Stimulated activated CD4-positive, alpha-beta T cell treated with anti-CD3 and anti-CD28 coated beads, TNF-alpha, amount 100 ng/mL, for 48 hours (primary cell): ENCODE results near the gene SETBP1.
A peak's percentile ranks its signal among the peaks of the same experiment; 100 is the strongest.

ENCODE experiments used
- DNase-seq, 3 donors: peaks; one replicate each; pipeline ENCODE4 v3.0.0-alpha.2; 2020; ENCODE audit warnings: low read depth in 3 of 3

SETBP1 gene

DNA sequence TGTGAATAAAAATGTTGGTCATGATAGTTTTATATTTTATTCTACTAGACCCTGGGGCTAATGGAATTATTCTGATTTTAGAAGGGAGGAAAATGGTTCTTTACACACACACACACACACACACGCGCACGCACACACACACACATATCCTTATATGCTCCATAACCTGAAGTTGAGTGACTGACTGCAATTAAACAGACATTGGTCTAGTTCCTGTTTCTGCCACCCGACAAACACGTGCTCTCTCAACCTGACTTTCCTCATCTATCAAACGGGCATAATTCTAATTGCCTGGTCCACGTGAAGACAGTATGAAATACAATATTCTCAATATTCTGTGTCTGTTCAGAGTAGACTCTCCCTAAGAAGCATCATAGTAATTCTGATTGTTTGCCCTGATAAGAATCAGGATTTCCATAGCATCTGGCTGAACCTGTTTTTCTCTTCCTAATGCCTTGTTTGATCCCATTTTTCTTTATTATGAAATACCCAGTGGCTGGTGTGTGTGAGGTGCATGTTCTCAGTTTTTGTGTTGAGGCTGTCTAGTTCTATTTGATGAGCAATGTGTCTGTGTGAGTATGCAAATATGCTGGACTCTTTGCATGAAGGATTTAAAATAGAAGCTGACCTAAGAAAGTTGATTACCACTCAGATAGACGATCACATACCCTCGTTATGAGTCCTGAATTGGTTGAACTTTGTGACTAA is 51.0 kb downstream of the SETBP1 start:
- no peak for DNase-seq

- no peak for DNase-seq
Measured at GRCh38 chr18:44732238-44732563, 51.5 kb downstream of the SETBP1 start.

GRCh38 chr18:44732599-44732998 is 51.9 kb downstream of the SETBP1 start:
- no peak for DNase-seq

- DNase-seq: peak; percentile 7 to 33 (median 33)
Measured at GRCh38 chr18:44733069-44733753, 52.5 kb downstream of the SETBP1 start.

DNA sequence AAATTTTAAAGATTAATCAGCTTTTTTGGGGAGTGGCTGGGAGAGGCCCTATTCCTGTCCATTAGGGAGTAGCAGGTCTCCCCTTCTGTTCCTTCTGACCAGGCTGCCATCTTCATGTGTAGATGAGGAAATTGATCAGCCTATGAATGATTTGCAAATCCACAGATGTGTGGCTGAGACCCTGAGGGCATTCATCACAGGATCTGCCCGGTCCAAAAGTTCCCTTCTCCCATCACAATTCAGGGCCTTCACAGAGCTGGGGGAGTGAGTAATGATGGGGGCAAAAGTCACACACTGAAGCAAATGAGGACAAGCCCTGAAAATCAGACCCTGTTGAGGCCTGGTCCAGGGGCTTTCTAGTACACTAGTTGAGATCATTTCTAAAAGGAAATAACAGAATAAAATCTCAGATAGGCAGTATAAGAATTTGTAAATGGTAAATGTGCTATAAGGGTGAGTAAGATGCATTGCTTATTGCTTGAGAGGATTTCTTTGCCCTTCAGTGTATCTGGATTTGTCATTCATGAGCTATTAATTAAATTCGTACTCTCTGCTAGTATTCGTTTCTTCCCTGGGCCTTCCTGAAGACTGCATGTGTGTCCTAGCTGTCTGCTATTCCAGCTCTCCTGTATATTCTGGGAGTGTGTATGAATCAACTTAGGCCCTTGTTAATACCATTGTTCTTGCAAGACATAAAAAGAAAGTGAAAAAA is 53.2 kb downstream of the SETBP1 start:
- no peak for DNase-seq

DNA sequence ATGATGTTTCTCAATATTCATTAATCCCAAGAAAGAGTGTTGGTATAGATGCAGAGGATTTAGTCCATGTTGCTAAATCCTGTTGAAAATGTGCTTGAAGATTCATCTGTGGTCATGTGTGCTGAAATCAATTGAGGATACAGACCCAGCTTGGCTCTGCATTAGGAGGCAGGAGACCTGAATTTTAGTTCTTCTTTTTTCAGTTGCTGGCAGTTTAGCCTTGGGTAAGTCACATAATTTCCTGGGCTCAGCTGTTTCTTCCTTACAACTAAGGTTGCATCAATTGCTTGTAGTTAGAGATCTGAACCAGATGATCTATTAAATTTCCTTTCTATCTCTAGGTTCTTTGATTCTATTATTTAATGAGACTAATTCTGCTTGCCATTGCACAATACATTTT is 54.4 kb downstream of the SETBP1 start:
- no peak for DNase-seq

GRCh38 chr18:44736664-44737380 is 56.1 kb downstream of the SETBP1 start:
- no peak for DNase-seq

- DNase-seq: no peak
Measured at GRCh38 chr18:44737623-44738022, 56.9 kb downstream of the SETBP1 start.

- DNase-seq: no peak
Measured at GRCh38 chr18:44740000-44740399, 59.3 kb downstream of the SETBP1 start.

DNA sequence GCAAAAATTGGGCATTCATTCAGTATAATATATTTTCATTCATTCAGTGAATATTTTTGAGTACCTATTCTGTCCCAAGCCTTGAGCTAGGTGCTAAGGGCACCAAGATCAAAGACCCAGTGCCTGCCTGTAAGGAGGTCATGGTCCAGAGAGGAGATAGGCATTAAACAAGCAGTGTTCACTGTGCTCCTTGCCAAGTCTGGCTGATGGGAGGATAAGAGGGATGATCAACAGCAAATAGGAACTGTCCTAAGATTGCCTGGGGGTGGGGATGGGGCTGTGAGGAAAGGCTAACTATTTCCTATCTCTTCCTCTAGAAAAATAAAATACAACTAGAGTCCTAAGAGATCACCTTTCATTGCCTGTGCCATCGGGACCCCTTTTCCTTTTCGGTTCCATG is 60.4 kb downstream of the SETBP1 start:
- DNase-seq: no peak

DNA sequence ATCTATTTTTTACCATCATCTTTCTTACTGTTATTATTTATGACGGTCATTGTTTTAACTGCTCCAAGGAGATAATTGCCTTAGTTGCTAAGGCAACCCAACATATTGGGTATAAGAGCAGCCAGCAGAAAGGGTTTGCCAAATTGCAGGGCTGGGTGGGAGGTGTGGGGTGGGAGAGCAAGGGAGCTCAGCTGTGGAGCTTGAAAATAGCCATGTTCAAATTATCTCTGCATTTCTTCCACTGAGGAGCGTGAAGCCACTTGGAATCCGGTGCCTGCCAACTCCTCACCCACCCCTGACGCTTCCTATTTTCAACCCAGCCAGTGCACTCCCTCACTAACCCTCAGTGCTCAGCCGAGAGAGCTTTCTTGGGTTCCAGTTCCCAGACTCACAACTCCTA is 60.8 kb downstream of the SETBP1 start:
- DNase-seq: no peak

DNA sequence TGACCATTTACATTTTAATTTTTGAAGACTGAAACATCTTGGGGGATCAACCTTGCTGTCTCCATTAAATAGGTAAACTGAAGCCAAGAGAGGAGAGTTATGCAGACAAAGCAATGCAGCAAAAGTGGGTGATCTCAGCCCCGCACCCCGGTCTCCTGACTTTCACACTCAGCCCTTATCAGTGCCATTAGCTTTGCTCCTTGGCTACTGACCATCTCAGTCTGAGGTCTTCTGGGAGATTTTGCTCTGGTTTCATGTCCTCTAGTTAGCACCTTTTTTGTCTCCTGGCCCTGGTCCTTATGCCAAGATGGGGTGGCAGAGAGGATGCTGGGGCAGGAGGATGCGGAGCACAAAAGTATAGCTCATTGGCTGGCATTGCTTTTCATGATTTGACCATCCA is 61.4 kb downstream of the SETBP1 start:
- DNase-seq: no peak

DNA sequence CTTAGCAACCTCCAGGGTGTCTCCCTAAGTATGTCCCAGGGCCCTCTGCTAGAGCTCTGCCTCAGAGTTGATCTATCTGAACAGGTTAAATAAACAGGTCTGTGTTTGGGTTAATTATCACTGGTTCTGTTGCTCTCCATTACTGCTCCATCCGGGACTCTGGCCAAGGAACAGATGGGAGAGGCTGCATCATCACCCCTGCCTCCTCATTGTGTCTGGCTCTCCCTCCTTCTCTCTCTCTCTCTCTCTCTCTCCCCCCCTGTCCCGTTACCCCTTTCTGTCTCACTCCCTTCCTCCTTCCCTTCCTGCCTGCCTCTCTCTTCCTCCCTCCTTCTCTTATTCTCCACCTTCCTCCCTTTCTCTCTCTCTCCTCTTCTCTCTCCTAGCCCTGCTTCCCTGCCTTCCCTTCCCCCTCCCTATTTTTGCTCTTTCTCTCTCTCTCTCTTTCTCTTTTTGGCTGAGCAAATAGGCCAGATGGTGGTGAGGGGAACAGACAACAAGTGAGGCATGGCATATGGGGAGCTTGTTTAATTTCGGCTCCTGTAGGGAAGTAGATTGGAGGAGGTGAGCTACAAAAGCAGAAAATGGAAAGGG is 62.1 kb downstream of the SETBP1 start:
- no peak for DNase-seq

- no peak for DNase-seq
Measured at GRCh38 chr18:44743631-44744030, 62.9 kb downstream of the SETBP1 start.

DNA sequence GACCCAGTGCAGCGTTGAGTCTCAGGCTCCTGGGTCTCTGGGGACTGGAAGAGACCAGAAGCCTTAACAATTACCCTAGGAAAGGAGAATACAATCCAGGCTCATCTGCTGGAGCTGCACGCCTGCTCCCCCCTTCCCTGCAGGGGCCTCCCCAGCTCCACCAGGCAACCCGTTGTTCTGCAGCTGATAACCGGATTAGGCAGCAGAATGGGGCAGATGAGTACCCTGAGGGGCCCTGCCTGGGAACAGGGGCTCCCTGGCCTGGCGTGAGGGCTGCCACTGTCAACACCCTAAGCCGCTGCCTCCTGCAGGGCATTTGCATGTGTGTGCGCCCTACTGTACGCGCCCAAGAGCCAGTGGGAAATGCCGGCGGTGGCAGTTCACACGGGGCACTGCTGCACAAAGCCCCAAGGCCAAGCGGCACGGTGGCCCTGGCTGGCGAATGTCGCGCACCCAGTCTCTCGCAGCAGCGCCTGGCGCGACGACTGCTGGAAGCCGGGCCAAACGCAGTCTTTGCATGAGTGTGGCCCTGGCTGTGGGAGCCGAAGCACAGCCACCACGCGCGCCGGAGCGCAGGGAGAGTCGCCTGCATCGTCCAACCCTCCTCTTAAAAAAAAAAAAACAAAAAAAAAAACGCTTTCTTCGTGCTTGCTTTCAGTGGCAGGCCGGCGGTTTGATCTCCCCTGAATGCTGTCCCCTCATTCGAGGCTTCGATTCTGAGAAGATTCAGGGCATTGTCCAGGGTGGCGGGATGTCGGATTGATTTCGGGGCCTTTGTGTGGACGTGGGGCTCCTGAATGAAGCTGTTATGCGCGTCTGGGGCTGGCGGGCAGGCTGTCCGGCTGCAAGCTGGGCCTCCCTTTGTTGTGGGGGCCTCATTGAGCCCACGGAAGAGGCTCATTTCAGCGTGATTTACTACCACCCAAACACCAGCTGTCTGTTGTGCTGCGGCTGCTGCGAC is 63.8 kb downstream of the SETBP1 start:
- DNase-seq: no peak

GRCh38 chr18:44747157-44747556 is 66.5 kb downstream of the SETBP1 start:
- DNase-seq: no peak

DNA sequence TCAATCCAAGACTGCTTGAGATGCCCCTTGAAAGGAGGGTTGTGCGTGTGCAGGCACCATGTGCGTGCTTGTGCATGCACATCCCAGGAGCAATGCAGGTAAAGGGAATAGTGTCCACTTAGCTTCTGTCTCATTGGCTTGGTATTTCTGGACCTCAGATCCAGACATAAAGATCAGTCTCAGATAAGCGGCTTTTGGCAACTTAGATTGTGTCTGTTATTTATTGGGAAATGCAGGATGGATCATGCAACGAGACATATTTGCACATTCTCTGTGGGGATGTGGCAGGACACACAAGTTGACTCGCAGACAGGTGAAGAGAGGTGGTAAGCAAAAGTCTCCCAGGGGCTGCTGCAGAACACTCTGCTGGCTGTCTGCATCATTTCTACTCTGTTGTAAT is 67.9 kb downstream of the SETBP1 start:
- DNase-seq: no peak

- DNase-seq: no peak
Measured at GRCh38 chr18:44750774-44751173, 70.1 kb downstream of the SETBP1 start.

DNA sequence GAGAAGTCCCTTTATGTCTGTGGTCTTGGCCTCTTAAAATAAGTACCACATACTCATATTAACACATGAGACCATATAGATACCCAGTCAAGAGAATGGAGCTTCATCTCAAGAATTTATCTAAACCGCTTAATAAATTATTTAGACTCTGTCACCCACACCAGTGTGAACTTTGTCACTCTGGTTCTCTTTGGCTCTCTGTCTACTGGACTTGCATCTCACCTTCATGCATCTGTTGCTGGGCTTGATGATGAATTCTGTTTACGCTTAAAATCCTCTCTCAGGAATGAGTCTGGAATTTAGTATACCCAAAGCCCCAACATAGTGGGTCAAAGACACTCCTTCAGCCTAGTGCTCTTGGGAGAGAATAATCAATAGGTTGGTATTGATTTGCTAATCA is 73.9 kb downstream of the SETBP1 start:
- DNase-seq: no peak

GRCh38 chr18:44758861-44759631 is 78.4 kb downstream of the SETBP1 start:
- peak; percentile 27 to 58 (median 27) for DNase-seq
